Astrocyte of the hippocampus (primary cell): Measurements from ENCODE around the gene C5orf24.

ENCODE experiments used
- DNase-seq: peaks from one replicate; pipeline ENCODE4 v3.0.0; 2011; ENCODE audit warnings: low read depth, low spot score

C5orf24 gene

GRCh38 chr5:134905246-134905996 is 59.7 kb downstream of the C5orf24 start:
- DNase-seq = peak; percentile 77

- no peak for DNase-seq
These were observed 61.0 kb downstream of the C5orf24 start for GRCh38 chr5:134906811-134907210.
